ENCODE measurements around the gene CRNKL1. TPM values are rescaled to one million over a fixed set of nuclear protein-coding genes. Genes with fewer than 3 reads are reported as not detected.

The CRNKL1 gene
- total RNA-seq, 2 donors from 2014 or later, result 22.2 to 23.4 TPM

- Histone ChIP-seq H3K4me1 (ENCODE audit: control insufficient read depth, insufficient read depth, low read length) (no peaks in the 10 kb centered on the region), H3K36me3 (ENCODE audit: control insufficient read depth, insufficient read depth, low read length) (no peaks in the 10 kb centered on the region), H3K27me3 (ENCODE audit: control insufficient read depth, insufficient read depth, low read length, poor library complexity, severe bottlenecking) (no peaks in the 10 kb centered on the region), H3K27ac (ENCODE audit: low read depth, low read length) (no peak overlapping the region), H3K9ac (ENCODE audit: extremely low read depth, low read length, poor library complexity, severe bottlenecking) (no peak overlapping the region), H3K9me3 (ENCODE audit: control insufficient read depth, low read length) (no peaks in the 10 kb centered on the region), H3K4me3 (ENCODE audit: low read length) (no peak overlapping the region)
- Mint-ChIP-seq H3K27me3 (ENCODE audit: insufficient read depth) (no peaks in the 10 kb centered on the region), H3K4me3 (no peak overlapping the region), H3K36me3 (ENCODE audit: low read depth) (no peaks in the 10 kb centered on the region), H3K27ac (no peak overlapping the region), H3K4me1 (peaks cover 9% of the 10 kb centered on the region), H3K9me3 (no peaks in the 10 kb centered on the region)
- TF ChIP-seq CTCF (conservative IDR thresholded peaks at IDR 0.05), result no peak
- DNase-seq, result no peak
- 93 to 96% methylated on average over 4 to 9 of the region's 9 CpGs for WGBS, 2 experiments (ENCODE audit: insufficient coverage in 1 of 2, insufficient read length in 1 of 2)
Observed at GRCh38 chr20:20002101-20002998, 49.9 kb downstream of the CRNKL1 start.

- no peak overlapping the region for H3K4me3 ChIP-seq (ENCODE audit: low read length)
- H3K9me3 ChIP-seq (ENCODE audit: control insufficient read depth, low read length), result no peaks in the 10 kb centered on the region
- H3K4me1 Mint-ChIP-seq, result peaks cover 5% of the 10 kb centered on the region
- DNase-seq, result no peak
- 94% methylated on average over 14 of the region's 14 CpGs for WGBS, 2 experiments (ENCODE audit: insufficient coverage in 1 of 2, insufficient read length in 1 of 2)
- no peaks in the 10 kb centered on the region for H3K27me3 ChIP-seq (ENCODE audit: control insufficient read depth, insufficient read depth, low read length, poor library complexity, severe bottlenecking)
- no peak overlapping the region for H3K9ac ChIP-seq (ENCODE audit: extremely low read depth, low read length, poor library complexity, severe bottlenecking)
- H3K27ac ChIP-seq (ENCODE audit: low read depth, low read length), result no peak overlapping the region
- no peak overlapping the region for H3K27ac Mint-ChIP-seq
- no peak for TF ChIP-seq CTCF (conservative IDR thresholded peaks at IDR 0.05)
- no peaks in the 10 kb centered on the region for H3K4me1 ChIP-seq (ENCODE audit: control insufficient read depth, insufficient read depth, low read length)
- no peaks in the 10 kb centered on the region for H3K27me3 Mint-ChIP-seq (ENCODE audit: insufficient read depth)
- H3K9me3 Mint-ChIP-seq, result no peaks in the 10 kb centered on the region
- no peaks in the 10 kb centered on the region for H3K36me3 Mint-ChIP-seq (ENCODE audit: low read depth)
- no peak overlapping the region for H3K4me3 Mint-ChIP-seq
- no peaks in the 10 kb centered on the region for H3K36me3 ChIP-seq (ENCODE audit: control insufficient read depth, insufficient read depth, low read length)
Observed at GRCh38 chr20:20000211-20000968, 51.9 kb downstream of the CRNKL1 start.

GRCh38 chr20:19998990-19999705, 53.1 kb downstream of the CRNKL1 start:
- no peak overlapping the region for H3K4me3 ChIP-seq (ENCODE audit: low read length)
- no peak overlapping the region for H3K27ac ChIP-seq (ENCODE audit: low read depth, low read length)
- no peak for TF ChIP-seq CTCF (conservative IDR thresholded peaks at IDR 0.05)
- no peaks in the 10 kb centered on the region for H3K27me3 ChIP-seq (ENCODE audit: control insufficient read depth, insufficient read depth, low read length, poor library complexity, severe bottlenecking)
- 88 to 94% methylated on average over 5 to 7 of the region's 7 CpGs for WGBS, 2 experiments (ENCODE audit: insufficient coverage in 1 of 2, insufficient read length in 1 of 2)
- Mint-ChIP-seq H3K9me3 (no peaks in the 10 kb centered on the region), H3K4me1 (no peaks in the 10 kb centered on the region), H3K4me3 (no peak overlapping the region), H3K27me3 (ENCODE audit: insufficient read depth) (no peaks in the 10 kb centered on the region), H3K27ac (no peak overlapping the region), H3K36me3 (ENCODE audit: low read depth) (no peaks in the 10 kb centered on the region)
- no peak for DNase-seq
- no peaks in the 10 kb centered on the region for H3K9me3 ChIP-seq (ENCODE audit: control insufficient read depth, low read length)
- no peaks in the 10 kb centered on the region for H3K4me1 ChIP-seq (ENCODE audit: control insufficient read depth, insufficient read depth, low read length)
- no peaks in the 10 kb centered on the region for H3K36me3 ChIP-seq (ENCODE audit: control insufficient read depth, insufficient read depth, low read length)
- H3K9ac ChIP-seq (ENCODE audit: extremely low read depth, low read length, poor library complexity, severe bottlenecking), result no peak overlapping the region

All from endodermal cell (in vitro differentiated cells).